GM19099 (cell line): ENCODE data around the gene CD200.

Experiments
- POLR2A ChIP-seq: IDR thresholded peaks from 3 replicates; pipeline ENCODE4 v1.6.1; 2011; ENCODE audit warnings: low read depth; ENCODE audit not compliant: insufficient read length; ENCODE audit errors: extremely low read depth

CD200 gene

DNA sequence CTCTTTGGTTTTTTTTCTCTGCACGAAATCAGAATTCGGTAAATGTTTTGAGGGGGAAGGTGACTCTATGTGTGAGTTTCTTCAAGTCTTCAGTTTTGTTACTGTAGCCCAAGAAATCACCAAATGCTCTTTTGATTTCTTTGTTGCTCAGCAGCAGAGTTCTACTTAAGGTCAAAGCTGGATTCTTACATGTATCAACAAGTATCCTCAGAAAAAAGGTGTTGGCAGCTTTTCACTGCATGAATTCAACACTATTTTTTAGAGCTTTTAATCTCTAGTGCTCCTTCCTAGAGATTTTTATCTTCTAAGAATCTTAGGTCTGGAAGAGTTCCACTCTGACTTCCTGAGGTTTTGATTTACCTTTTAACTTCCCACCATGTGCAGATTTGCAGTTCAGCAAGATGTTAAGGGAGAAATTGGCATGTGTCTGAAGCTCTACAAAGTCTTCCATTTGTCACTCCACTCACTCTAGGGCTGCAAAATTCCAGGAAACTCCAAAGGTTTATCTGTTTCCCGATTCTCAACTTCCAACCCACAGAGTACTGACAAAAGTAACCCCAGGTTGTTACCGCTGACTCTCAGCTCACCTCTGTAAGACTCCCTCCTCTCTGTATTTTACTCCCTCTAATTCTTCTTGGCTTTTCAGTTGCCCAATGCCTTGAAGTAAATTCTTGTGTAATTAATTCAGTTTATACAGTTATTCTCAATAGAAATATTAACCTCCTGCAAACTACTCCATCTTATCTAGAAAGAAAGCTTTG, 13.3 kb upstream of the CD200 start:
- TF ChIP-seq POLR2A, result no peak

GRCh38 chr3:112320691-112321090, 12.3 kb upstream of the CD200 start:
- no peak for TF ChIP-seq POLR2A

GRCh38 chr3:112321867-112322652, 10.9 kb upstream of the CD200 start:
- no peak for TF ChIP-seq POLR2A

- TF ChIP-seq POLR2A, result no peak
Measured at GRCh38 chr3:112327371-112327951, 5.5 kb upstream of the CD200 start.

DNA sequence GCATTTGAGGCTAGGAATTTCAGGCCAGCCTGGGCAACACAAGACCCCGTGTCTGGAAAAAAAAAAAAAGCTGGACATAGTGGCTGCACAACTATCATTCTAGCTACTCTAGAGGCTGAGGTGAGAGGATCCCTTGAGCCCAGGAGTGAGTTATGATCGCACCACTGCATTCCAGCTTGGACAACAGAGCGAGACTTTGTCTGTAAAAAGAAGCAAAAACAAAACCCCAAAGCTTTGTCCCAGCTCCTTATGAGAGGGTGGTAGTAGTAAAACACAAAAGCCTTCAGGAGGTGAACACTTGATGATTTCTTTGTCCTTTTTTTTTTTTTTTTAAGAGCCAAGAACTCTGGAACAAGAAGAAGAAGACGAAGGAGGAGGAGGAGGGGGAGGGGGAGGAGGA, 1.1 kb upstream of the CD200 start:
- TF ChIP-seq POLR2A, result no peak

DNA sequence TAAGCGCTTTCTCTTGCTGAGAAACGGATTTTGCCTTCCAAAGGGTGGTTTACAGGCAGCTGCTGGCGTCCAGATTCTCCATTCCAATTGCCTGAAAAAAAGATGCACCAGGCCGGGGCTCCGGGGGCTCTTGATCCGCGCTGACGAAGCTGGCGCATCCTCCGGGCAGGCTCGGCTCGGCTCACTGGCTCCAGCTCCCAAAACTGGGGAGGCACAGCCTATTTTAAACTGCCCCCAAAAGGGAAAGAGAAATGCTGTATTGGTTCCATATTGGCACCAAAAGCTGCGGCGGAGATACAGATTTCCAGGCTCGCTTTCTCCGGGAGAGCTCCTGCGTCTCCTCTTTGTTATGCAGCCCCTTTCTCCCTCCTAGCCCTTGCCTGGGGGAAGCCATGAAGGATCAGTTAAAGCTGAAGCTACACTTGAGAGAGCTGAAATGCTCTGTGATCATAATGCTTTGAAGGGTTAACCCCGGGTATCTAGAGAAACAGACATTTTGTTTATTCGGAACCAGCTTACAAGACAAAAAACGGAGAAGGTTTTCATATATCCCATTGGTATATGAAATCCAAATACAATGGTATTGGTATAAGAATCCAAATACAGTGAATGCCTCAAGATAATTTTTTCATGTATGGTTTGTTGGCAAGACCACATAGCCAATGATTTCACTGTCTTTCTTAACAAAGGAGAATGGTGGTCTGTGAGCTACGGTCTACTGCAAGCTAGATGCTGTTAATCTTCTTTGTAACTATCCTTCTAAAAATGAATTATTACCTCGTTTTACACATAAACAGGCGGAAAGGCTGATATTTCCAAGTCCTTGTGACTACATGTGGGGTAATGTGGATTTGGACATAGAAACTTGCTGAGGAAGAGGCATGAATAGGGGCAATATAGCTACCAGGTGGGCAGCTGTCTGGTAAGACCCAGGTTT, 693 bp downstream of the CD200 start:
- no peak for TF ChIP-seq POLR2A

GRCh38 chr3:112334691-112335433, 1.9 kb downstream of the CD200 start:
- TF ChIP-seq POLR2A, result no peak

DNA sequence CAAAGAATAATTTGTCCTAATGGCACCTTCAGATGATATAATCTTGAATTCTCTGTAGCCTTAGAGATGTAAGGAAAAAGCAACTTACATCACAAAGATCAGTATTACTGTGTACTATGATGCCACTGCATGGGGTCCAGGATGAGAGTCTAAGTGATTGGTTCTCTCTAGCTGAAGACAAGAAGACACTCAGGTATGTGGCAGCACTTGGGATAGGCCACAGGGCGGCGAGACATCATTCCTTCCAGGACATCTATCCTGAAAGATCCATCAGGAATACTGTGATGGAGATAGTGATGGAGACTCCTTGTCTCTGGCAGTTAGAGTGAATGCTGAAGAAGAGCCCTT, 2.5 kb downstream of the CD200 start:
- TF ChIP-seq POLR2A, result no peak

DNA sequence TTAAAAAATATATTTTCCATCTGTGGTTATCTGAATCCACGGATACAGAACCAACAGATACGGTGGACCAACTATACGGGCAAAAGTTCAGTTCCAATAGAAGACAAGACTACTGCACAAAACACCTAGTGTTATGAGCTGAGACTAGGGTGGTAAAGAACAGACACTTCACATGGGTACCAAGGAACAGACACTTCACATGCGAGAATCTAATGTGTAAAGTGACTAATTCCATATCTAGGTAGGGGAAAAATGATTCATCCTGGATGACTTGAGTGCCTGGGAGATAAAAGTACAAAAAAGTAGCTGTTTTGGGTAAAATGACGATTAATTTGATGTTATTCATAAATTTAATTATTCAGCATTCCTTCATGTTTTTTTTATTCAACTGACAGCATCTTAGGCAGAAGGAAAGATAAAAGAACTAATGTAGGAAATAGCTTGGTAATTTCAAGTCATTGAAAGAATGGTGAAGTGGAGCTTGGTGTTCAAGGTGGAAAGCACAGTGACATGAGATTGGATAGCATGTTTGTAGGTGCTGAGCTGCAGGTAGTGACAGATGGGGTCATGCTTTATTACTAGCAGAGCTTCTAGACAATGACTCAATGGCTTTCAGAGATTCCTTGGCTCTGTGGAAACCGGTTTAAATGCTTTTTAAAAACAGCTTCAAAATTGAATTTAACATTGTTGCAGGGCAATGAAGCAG, 5.2 kb downstream of the CD200 start:
- TF ChIP-seq POLR2A, result no peak

DNA sequence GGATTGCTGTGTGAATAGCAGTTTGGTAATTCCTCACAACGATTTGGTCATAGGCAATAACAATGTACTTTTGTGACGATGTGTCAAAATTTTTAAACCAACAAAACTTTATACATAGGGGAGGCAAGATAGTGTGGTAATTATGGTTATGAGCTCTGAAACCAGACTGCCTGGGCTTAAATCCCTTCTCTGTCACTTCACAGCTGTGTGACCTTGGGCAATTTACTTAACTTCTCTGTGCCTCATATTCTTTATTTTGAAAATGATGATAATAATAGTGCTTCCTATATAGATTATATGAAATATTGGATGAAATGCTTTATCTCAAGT, 5.7 kb downstream of the CD200 start:
- no peak for TF ChIP-seq POLR2A

DNA sequence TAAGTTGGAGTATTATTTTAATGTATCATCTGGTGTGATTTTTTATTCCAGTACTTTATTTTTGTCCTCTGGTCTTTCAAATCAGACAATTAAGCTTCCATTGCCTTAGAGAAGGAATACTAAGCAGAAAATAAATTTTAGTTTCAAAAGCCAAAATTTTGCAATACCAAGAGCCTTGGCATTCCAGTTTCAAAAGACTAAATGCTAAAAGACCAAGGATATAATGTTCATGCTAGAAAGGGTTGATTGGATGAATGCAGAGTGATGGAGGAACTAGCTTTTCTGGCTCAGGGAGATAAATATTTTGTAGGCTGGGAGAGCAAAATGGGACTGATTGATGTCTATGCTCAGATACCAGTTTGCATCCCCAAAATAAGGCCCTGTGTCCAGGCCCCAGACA, 6.2 kb downstream of the CD200 start:
- TF ChIP-seq POLR2A, result no peak

- no peak for TF ChIP-seq POLR2A
Measured at GRCh38 chr3:112339609-112340008, 6.7 kb downstream of the CD200 start.

GRCh38 chr3:112341386-112341785, 8.4 kb downstream of the CD200 start:
- TF ChIP-seq POLR2A, result no peak

- no peak for TF ChIP-seq POLR2A
Measured at GRCh38 chr3:112345681-112346080, 12.7 kb downstream of the CD200 start.
